Calu3 (cell line): ENCODE results near the gene HSCB. TPM values are rescaled to one million over a fixed set of nuclear protein-coding genes. Genes with fewer than 3 reads are reported as not detected.
"Not testable (repeated sequence)": the region's sequence is repeated elsewhere in the genome, so short reads cannot be mapped to it uniquely, and the experiment has no call there.

Experiments
- BruUV-seq: library from RNA; stranded (reverse); fragments of 400-500 nt; replicated peaks from 2 replicates; lab custom pipeline; 2021; lab: Mats Ljungman, UMichigan
- CTCF ChIA-PET: fragments of 300-600 bp; sonication (Branson Sonifier 250); formaldehyde crosslinking; loops from one replicate; lab custom pipeline; 2022; ENCODE audit warnings: antibody characterized with exemption; lab: Charles Lee
- DNase-seq: peaks from one replicate; pipeline ENCODE4 v3.0.0; 2022
- H3K27ac Mint-ChIP-seq: one replicate; pipeline ENCODE4 v1.8.0; 2022; ENCODE audit warnings: mixed read lengths; ENCODE audit not compliant: unreplicated experiment
- H3K27me3 Mint-ChIP-seq: one replicate; pipeline ENCODE4 v1.8.0; 2022; ENCODE audit warnings: mixed read lengths; ENCODE audit not compliant: unreplicated experiment
- H3K36me3 Mint-ChIP-seq: one replicate; pipeline ENCODE4 v1.8.0; 2022; ENCODE audit warnings: mild to moderate bottlenecking, moderate library complexity, mixed read lengths; ENCODE audit not compliant: insufficient read depth, unreplicated experiment
- H3K4me1 Mint-ChIP-seq: one replicate; pipeline ENCODE4 v1.8.0; 2022; ENCODE audit warnings: mild to moderate bottlenecking, low read depth, mixed read lengths; ENCODE audit not compliant: unreplicated experiment
- H3K4me3 Mint-ChIP-seq: one replicate; pipeline ENCODE4 v1.8.0; 2022; ENCODE audit warnings: mild to moderate bottlenecking, low read depth, moderate library complexity, mixed read lengths; ENCODE audit not compliant: unreplicated experiment
- H3K9me3 Mint-ChIP-seq: one replicate; pipeline ENCODE4 v1.8.0; 2022; ENCODE audit warnings: low read depth, mixed read lengths; ENCODE audit not compliant: unreplicated experiment
- CTCF ChIP-seq: fragments of 200-600 bp; IDR thresholded peaks from one replicate; pipeline ENCODE4 v1.8.0; 2022; ENCODE audit warnings: antibody characterized with exemption; ENCODE audit not compliant: unreplicated experiment
- intact Hi-C: fragments of 100-400 bp; cut with micrococcal nuclease; formaldehyde crosslinking; loops from one replicate; pipeline ENCODE4 v1.10.0; 2022; ENCODE audit not compliant: unreplicated experiment
- total RNA-seq: library from RNA; stranded (reverse); gene quantifications from 2 replicates; pipeline ENCODE4 v1.2.3, GENCODE V29; 2022

HSCB gene
- total RNA-seq, 1 experiment from 2014 or later = 16.5 TPM

- Mint-ChIP-seq H3K27me3 (no peaks in the 10 kb centered on the region), H3K36me3 (no peaks in the 10 kb centered on the region), H3K4me3 (no peak overlapping the region), H3K9me3 (no peaks in the 10 kb centered on the region), H3K27ac (no peak overlapping the region), H3K4me1 (no peaks in the 10 kb centered on the region)
- intact Hi-C loops = no loop called here
- BruUV-seq = no TSS peak
- no peak for TF ChIP-seq CTCF
- no peak for DNase-seq
- CTCF ChIA-PET = interaction anchor here (1.7 kb wide), 1 partner anchor 19 kb away, joined by 7 read pairs; no protein-coding TSS in a partner anchor
Observed at GRCh38 chr22:28759861-28760560, 18.2 kb downstream of the HSCB start.

- no peaks in the 10 kb centered on the region for H3K9me3 Mint-ChIP-seq
- no peak overlapping the region for H3K4me3 Mint-ChIP-seq
- no peak for DNase-seq
- BruUV-seq = no TSS peak
- CTCF ChIA-PET = no interaction called here
- TF ChIP-seq CTCF = no peak
- intact Hi-C loops = no loop called here
- no peaks in the 10 kb centered on the region for H3K36me3 Mint-ChIP-seq
- H3K4me1 Mint-ChIP-seq = no peaks in the 10 kb centered on the region
- no peaks in the 10 kb centered on the region for H3K27me3 Mint-ChIP-seq
- no peak overlapping the region for H3K27ac Mint-ChIP-seq
Observed at GRCh38 chr22:28761449-28761755, 19.6 kb downstream of the HSCB start.

- H3K27me3 Mint-ChIP-seq, H3K36me3 Mint-ChIP-seq, intact Hi-C loops, H3K4me1 Mint-ChIP-seq, H3K27ac Mint-ChIP-seq, CTCF ChIA-PET, BruUV-seq, DNase-seq, H3K9me3 Mint-ChIP-seq, H3K4me3 Mint-ChIP-seq: not testable (repeated sequence)
Observed at GRCh38 chr22:28762000-28762399, 20.2 kb downstream of the HSCB start.

GRCh38 chr22:28766628-28767027 lies 24.8 kb downstream of the HSCB start:
- no TSS peak for BruUV-seq
- DNase-seq = no peak

More at GRCh38 chr22:28766628-28767027, 24.8 kb downstream of the HSCB start:
- TF ChIP-seq CTCF = no peak
- intact Hi-C loops = no loop called here
- Mint-ChIP-seq H3K4me1 (no peaks in the 10 kb centered on the region), H3K27ac (no peak overlapping the region), H3K4me3 (no peak overlapping the region), H3K36me3 (no peaks in the 10 kb centered on the region), H3K27me3 (no peaks in the 10 kb centered on the region), H3K9me3 (peaks cover 2% of the 10 kb centered on the region)
- CTCF ChIA-PET = no interaction called here
